CD8-positive, alpha-beta memory T cell (primary cell): ENCODE results near the gene TMEM121. TPM values are rescaled to one million over a fixed set of nuclear protein-coding genes. Genes with fewer than 3 reads are reported as not detected.

ENCODE experiments used
- CTCF ChIA-PET: fragments of 350-600 bp; sonication (Branson Sonifier 250); formaldehyde crosslinking; loops from one replicate; lab custom pipeline; 2021; ENCODE audit warnings: antibody characterized with exemption; lab: Charles Lee
- POLR2A ChIA-PET: fragments of 350-600 bp; sonication (Branson Sonifier 250); formaldehyde crosslinking; loops from one replicate; lab custom pipeline; 2021; ENCODE audit warnings: antibody characterized with exemption; lab: Charles Lee
- DNase-seq, 5 donors: peaks; one replicate each; pipeline versions ENCODE4 v3.0.0 to v3.0.0-alpha.2; 2020 to 2022; ENCODE audit warnings: mixed read lengths in 1 of 5
- H3K27ac ChIP-seq: one replicate; pipeline ENCODE4 v1.7.0; 2013; ENCODE audit warnings: low read depth, mild to moderate bottlenecking, low read length, moderate library complexity
- H3K27me3 ChIP-seq: 2 replicates; pipeline ENCODE4 v1.7.0; 2013; ENCODE audit warnings: low read length, mild to moderate bottlenecking; ENCODE audit not compliant: insufficient read depth, poor library complexity, severe bottlenecking
- H3K36me3 ChIP-seq: 2 replicates; pipeline ENCODE4 v1.7.0; 2013; ENCODE audit warnings: mild to moderate bottlenecking, low read length, moderate library complexity; ENCODE audit not compliant: insufficient read depth
- H3K4me1 ChIP-seq: 2 replicates; pipeline ENCODE4 v1.7.0; 2013; ENCODE audit warnings: mild to moderate bottlenecking, low read length, moderate library complexity; ENCODE audit not compliant: insufficient read depth
- H3K4me3 ChIP-seq: 2 replicates; pipeline ENCODE4 v1.7.0; 2013; ENCODE audit warnings: mild to moderate bottlenecking, low read length
- H3K9me3 ChIP-seq: 2 replicates; pipeline ENCODE4 v1.7.0; 2013; ENCODE audit warnings: mild to moderate bottlenecking, low read length
- H3K27ac Mint-ChIP-seq, 8 donors: one replicate each; pipeline ENCODE4 v1.8.0; 2020 to 2021; ENCODE audit warnings: mixed read lengths in 8 of 8, mild to moderate bottlenecking in 6 of 8, inconsistent platforms in 3 of 8, moderate library complexity in 3 of 8
- H3K27me3 Mint-ChIP-seq, 2 donors: one replicate each; pipeline ENCODE4 v1.8.0; 2020 to 2021; ENCODE audit warnings: mixed read lengths in 2 of 2, mild to moderate bottlenecking in 1 of 2, moderate library complexity in 1 of 2
- H3K36me3 Mint-ChIP-seq, 3 donors: one replicate each; pipeline ENCODE4 v1.8.0; 2020 to 2021; ENCODE audit warnings: mixed read lengths in 3 of 3, inconsistent platforms in 1 of 3, mild to moderate bottlenecking in 1 of 3
- H3K4me1 Mint-ChIP-seq, 3 donors: one replicate each; pipeline ENCODE4 v1.8.0; 2020 to 2021; ENCODE audit warnings: mixed read lengths in 3 of 3, inconsistent platforms in 1 of 3, mild to moderate bottlenecking in 1 of 3
- H3K4me3 Mint-ChIP-seq, 7 donors: one replicate each; pipeline ENCODE4 v1.8.0; 2020 to 2021; ENCODE audit warnings: mixed read lengths in 7 of 7, mild to moderate bottlenecking in 6 of 7, moderate library complexity in 4 of 7, inconsistent platforms in 2 of 7
- H3K9me3 Mint-ChIP-seq, 5 donors: one replicate each; pipeline ENCODE4 v1.8.0; 2020 to 2022; ENCODE audit warnings: mixed read lengths in 5 of 5, mild to moderate bottlenecking in 3 of 5, moderate library complexity in 2 of 5, inconsistent platforms in 1 of 5
- polyA plus RNA-seq: library from polyadenylated mRNA; unstranded; fragments of 300-500 nt; fragmentation: Illumina TruSeq; gene quantifications from one replicate; pipeline ENCODE4 v1.2.3, GENCODE V29; 2021
- total RNA-seq, 2 experiments: library from RNA; stranded (reverse); gene quantifications; one replicate each; pipeline ENCODE4 v1.2.3, GENCODE V29; 2021

Gene TMEM121
- total and polyA plus RNA-seq, 3 experiments from 2014 or later: 3.8 to 17.1 (median 14.2) TPM

GRCh38 chr14:105529569-105530284 lies 3.3 kb downstream of the TMEM121 start:
- Mint-ChIP-seq H3K27me3 (peaks cover 6 to 16% of the 10 kb centered on the region in 2 donors), H3K36me3 (no peaks in the 10 kb centered on the region), H3K9me3 (peaks cover 0 to 2% (median 0%) of the 10 kb centered on the region in 5 donors), H3K27ac (peak overlapping the region in 2 of 8 donors; percentile 56 to 78), H3K4me1 (peaks cover 4 to 38% (median 7%) of the 10 kb centered on the region in 3 donors), H3K4me3 (peak overlapping the region; percentile 74 to 86 (median 80))
- Histone ChIP-seq H3K27ac (no peak overlapping the region), H3K4me3 (peak overlapping the region; percentile 53), H3K27me3 (peaks cover 17% of the 10 kb centered on the region), H3K36me3 (no peaks in the 10 kb centered on the region), H3K4me1 (peaks cover 26% of the 10 kb centered on the region), H3K9me3 (no peaks in the 10 kb centered on the region)
- POLR2A ChIA-PET: interaction anchor here (0.5 to 1.6 kb wide), 3 partner anchors 40 to 572 kb away, joined by 3 to 10 read pairs (median 3); no protein-coding TSS in a partner anchor
- CTCF ChIA-PET: interaction anchor here (1.9 to 3.8 kb wide), 3 partner anchors 8 to 48 kb away, joined by 6 to 19 read pairs (median 11); no protein-coding TSS in a partner anchor
- peak in 2 of 5 donors; percentile 21 to 62 for DNase-seq

- CTCF ChIA-PET: interaction anchor here (1.1 to 3.7 kb wide), 2 partner anchors 41 to 778 kb away, joined by 3 to 12 read pairs; no protein-coding TSS in a partner anchor
Observed at GRCh38 chr14:105530285-105531087, 4.1 kb downstream of the TMEM121 start.

DNA sequence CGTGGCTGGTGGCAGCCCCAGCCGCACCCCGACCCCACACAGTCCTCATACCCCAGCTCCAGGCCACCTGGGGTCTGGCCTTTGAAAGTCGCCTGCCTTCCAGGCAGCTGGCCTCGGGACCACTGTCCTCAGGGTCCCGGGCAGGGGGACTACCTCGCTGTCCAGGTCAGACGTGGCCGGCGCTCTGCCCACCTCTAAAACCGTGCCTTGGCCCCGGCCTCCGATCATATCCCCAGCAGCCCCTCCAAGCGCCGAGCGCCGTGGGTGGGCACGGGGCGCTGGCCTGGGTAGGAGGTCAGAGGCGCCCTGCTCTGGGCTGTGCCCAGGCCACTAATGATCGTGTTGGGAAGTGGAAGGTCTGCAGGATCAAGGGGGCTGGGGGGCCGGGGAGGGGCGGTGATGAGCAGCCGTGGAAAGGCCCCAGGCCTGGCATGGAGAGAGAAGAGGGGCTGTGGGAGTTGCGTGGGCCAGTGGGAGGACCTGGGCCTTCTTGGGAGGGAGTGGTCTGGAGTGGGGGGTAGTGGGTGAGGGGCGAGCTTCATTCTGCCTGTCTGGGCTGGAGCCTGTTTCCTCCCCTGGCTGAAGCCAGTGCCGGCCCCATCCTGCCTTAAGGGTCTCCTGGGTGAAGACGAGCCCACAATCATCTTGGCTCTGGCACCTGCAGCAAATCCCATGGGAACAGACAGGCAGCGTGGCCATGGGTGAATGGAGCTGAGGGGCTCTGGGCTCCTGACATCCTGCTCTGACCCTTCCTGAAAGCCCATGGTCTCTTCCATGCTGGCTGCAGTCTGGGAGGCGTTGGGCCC lies 4.9 kb downstream of the TMEM121 start:
- Histone ChIP-seq H3K9me3 (no peaks in the 10 kb centered on the region), H3K27me3 (peaks cover 12% of the 10 kb centered on the region), H3K36me3 (no peaks in the 10 kb centered on the region), H3K27ac (no peak overlapping the region), H3K4me1 (peaks cover 26% of the 10 kb centered on the region), H3K4me3 (no peak overlapping the region)
- peaks cover 0 to 10% of the 10 kb centered on the region in 2 donors for H3K27me3 Mint-ChIP-seq
- POLR2A ChIA-PET: no interaction called here
- H3K9me3 Mint-ChIP-seq: no peaks in the 10 kb centered on the region
- CTCF ChIA-PET: interaction anchor here (1.1 to 3.7 kb wide), 3 partner anchors 42 to 779 kb away, joined by 3 to 12 read pairs (median 4); no protein-coding TSS in a partner anchor
- no peaks in the 10 kb centered on the region for H3K36me3 Mint-ChIP-seq
- H3K4me1 Mint-ChIP-seq: peaks cover 0 to 34% (median 5%) of the 10 kb centered on the region in 3 donors
- H3K4me3 Mint-ChIP-seq: peak overlapping the region in 3 of 7 donors; percentile 41 to 72 (median 59)
- peak overlapping the region in 1 of 8 donors; percentile 36 for H3K27ac Mint-ChIP-seq
- no peak for DNase-seq

More at GRCh38 chr14:105530285-105531087, 4.1 kb downstream of the TMEM121 start:
- POLR2A ChIA-PET: no interaction called here
- H3K27ac ChIP-seq: no peak overlapping the region
- H3K36me3 ChIP-seq: no peaks in the 10 kb centered on the region
- no peak overlapping the region for H3K4me3 ChIP-seq
- H3K36me3 Mint-ChIP-seq: no peaks in the 10 kb centered on the region
- H3K4me1 ChIP-seq: peaks cover 26% of the 10 kb centered on the region
- H3K9me3 ChIP-seq: no peaks in the 10 kb centered on the region
- H3K9me3 Mint-ChIP-seq: no peaks in the 10 kb centered on the region
- H3K27me3 ChIP-seq: peaks cover 17% of the 10 kb centered on the region
- H3K27ac Mint-ChIP-seq: peak overlapping the region in 2 of 8 donors; percentile 61 to 74
- peak overlapping the region; percentile 32 to 76 (median 71) for H3K4me3 Mint-ChIP-seq
- H3K4me1 Mint-ChIP-seq: peaks cover 4 to 38% (median 7%) of the 10 kb centered on the region in 3 donors
- peaks cover 4 to 14% of the 10 kb centered on the region in 2 donors for H3K27me3 Mint-ChIP-seq
- no peak for DNase-seq

DNA sequence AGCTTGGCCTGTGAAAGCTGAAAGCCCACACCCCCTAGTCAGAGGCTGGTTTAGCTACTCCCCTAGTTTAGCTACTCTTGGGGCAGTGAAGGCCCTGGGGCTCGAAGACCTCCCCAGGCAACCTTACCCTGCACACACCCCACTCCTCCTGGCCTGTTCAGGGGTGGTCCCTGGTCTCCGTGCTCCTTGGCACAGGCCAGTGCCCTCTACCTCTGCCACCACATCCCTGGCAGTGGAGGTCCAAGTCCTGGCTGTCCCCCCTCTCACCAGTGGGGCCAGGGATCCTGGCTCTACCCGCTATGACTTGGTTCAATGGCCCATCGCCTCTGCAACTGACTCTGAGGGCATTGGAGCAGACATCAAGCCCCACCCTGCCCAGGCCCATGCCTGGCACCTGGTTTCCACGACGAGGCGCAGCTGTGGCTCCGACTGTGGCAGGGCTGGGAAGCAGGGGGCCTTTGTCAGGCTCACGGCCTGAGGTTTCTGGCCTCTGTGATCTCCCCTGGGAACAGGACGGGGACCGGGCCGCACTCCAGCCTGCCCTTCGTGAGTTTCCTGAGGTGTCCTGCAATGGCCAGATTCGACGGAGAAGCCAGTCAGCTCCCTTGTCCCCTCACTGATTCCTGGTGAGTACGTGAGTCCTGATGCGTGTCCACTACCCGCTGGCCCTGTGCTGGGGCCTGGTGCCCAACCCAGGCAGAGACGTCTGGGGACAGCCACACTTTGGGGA lies 5.7 kb downstream of the TMEM121 start:
- Histone ChIP-seq H3K4me1 (peaks cover 22% of the 10 kb centered on the region), H3K9me3 (no peaks in the 10 kb centered on the region), H3K4me3 (no peak overlapping the region), H3K27ac (no peak overlapping the region), H3K36me3 (no peaks in the 10 kb centered on the region), H3K27me3 (peaks cover 12% of the 10 kb centered on the region)
- Mint-ChIP-seq H3K4me1 (peaks cover 0 to 32% (median 5%) of the 10 kb centered on the region in 3 donors), H3K27ac (peak overlapping the region in 2 of 8 donors; percentile 12 to 19), H3K9me3 (no peaks in the 10 kb centered on the region), H3K27me3 (peaks cover 8 to 10% of the 10 kb centered on the region in 2 donors), H3K36me3 (no peaks in the 10 kb centered on the region), H3K4me3 (peak overlapping the region in 2 of 7 donors; percentile 70 to 72)
- ChIA-PET CTCF (interaction anchor here (1.1 to 3.7 kb wide), 6 partner anchors 40 to 780 kb away, joined by 3 to 12 read pairs (median 6); no protein-coding TSS in a partner anchor), POLR2A (no interaction called here)
- DNase-seq: no peak

DNA sequence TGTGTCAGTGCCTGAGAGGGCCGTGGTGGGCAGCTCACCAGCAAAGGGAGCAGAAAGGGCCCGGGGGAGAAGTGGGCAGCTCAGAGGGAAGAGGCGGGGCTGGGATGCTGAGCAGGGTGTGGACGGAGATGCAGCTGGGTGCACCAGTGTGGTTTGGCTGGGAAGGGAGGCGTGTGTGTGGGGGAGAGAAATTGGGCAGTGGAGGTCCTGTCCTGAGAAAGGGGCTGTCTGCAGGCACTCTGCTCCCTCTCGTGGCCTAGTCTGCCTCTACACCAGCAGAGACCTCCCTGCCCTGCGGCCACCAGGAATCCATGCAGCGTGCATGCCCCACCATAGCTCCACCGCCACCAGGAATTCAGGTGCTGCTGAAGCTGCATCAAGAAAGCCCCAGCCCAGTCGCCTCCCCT lies 6.4 kb downstream of the TMEM121 start:
- H3K27me3 Mint-ChIP-seq: peaks cover 6 to 10% of the 10 kb centered on the region in 2 donors
- H3K4me3 Mint-ChIP-seq: peak overlapping the region in 1 of 7 donors; percentile 72
- Histone ChIP-seq H3K4me1 (peaks cover 15% of the 10 kb centered on the region), H3K9me3 (no peaks in the 10 kb centered on the region), H3K27me3 (peaks cover 12% of the 10 kb centered on the region), H3K27ac (no peak overlapping the region), H3K36me3 (no peaks in the 10 kb centered on the region), H3K4me3 (no peak overlapping the region)
- H3K36me3 Mint-ChIP-seq: no peaks in the 10 kb centered on the region
- peak overlapping the region in 3 of 8 donors; percentile 26 to 39 (median 29) for H3K27ac Mint-ChIP-seq
- DNase-seq: no peak
- H3K9me3 Mint-ChIP-seq: no peaks in the 10 kb centered on the region
- ChIA-PET CTCF (interaction anchor here (1.1 to 3.7 kb wide), 5 partner anchors 41 to 162 kb away, joined by 4 to 12 read pairs (median 7); no protein-coding TSS in a partner anchor), POLR2A (no interaction called here)
- peaks cover 0 to 26% (median 3%) of the 10 kb centered on the region in 3 donors for H3K4me1 Mint-ChIP-seq

DNA sequence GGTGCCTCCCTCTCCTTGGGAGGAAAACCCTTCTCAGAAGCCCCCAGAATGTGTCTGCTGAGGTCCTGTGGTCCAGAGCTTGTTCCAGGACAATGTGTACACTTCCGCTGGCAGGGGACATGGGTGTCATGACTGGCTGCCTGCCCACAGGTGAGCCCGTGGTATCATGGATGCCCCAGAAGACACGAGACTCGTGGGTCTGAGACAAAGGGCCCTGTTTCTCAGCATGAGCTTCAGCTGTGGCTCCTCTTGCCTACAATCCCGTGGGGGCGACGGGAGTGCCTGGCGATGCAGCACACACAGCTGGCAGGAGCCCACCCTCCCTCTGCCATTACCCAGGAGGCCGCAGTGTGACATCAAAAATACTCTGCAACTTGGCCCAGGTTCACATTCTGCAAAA lies 7.0 kb downstream of the TMEM121 start:
- H3K36me3 ChIP-seq: no peaks in the 10 kb centered on the region
- Mint-ChIP-seq H3K9me3 (no peaks in the 10 kb centered on the region), H3K27ac (peak overlapping the region in 1 of 8 donors; percentile 4), H3K27me3 (peaks cover 6 to 10% of the 10 kb centered on the region in 2 donors), H3K4me1 (peaks cover 0 to 27% (median 3%) of the 10 kb centered on the region in 3 donors), H3K36me3 (no peaks in the 10 kb centered on the region), H3K4me3 (peak overlapping the region in 1 of 7 donors; percentile 72)
- no peak overlapping the region for H3K4me3 ChIP-seq
- DNase-seq: no peak
- H3K9me3 ChIP-seq: no peaks in the 10 kb centered on the region
- POLR2A ChIA-PET: no interaction called here
- no peak overlapping the region for H3K27ac ChIP-seq
- peaks cover 11% of the 10 kb centered on the region for H3K27me3 ChIP-seq
- CTCF ChIA-PET: interaction anchor here (1.1 to 3.7 kb wide), 5 partner anchors 41 to 163 kb away, joined by 4 to 12 read pairs (median 7); no protein-coding TSS in a partner anchor
- H3K4me1 ChIP-seq: peaks cover 11% of the 10 kb centered on the region
